TTC549 (cell line): ENCODE data around the gene AMN1.
"Not testable (repeated sequence)": the region's sequence is repeated elsewhere in the genome, so short reads cannot be mapped to it uniquely, and the experiment has no call there.

ENCODE experiments used
- FAIRE-seq: peaks from 2 replicates; lab custom pipeline; 2012; peaks lifted over from hg19 to GRCh38; lab: Jason Lieb, UNC

The AMN1 gene

GRCh38 chr12:31672521-31672920 is 56.3 kb downstream of the AMN1 start:
- FAIRE-seq, result no peak

- FAIRE-seq, result not testable (repeated sequence)
Measured at GRCh38 chr12:31669582-31669981, 59.2 kb downstream of the AMN1 start.

- FAIRE-seq, result no peak
Measured at GRCh38 chr12:31669020-31669419, 59.8 kb downstream of the AMN1 start.

DNA sequence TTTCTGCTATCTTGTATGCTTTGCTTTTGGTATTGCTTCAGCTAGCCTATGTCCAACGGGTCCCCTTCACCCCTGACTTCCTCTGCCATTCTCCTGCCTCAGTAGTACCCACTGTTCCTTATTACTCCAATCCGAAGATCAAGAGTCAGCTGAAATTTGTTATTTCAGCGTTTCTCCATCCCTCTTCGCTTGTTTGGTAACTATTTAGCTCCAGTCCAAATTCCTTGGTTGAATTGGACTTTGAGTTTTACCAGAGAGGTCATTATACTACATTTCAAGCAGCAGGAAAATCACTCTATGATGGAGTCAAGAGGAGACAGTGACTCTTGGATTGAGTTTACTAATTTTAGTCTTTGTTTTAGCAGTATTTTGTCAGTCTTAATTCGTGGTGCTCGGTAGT is 64.8 kb downstream of the AMN1 start:
- FAIRE-seq, result no peak

- FAIRE-seq, result no peak
Measured at GRCh38 chr12:31663576-31663975, 65.2 kb downstream of the AMN1 start.

DNA sequence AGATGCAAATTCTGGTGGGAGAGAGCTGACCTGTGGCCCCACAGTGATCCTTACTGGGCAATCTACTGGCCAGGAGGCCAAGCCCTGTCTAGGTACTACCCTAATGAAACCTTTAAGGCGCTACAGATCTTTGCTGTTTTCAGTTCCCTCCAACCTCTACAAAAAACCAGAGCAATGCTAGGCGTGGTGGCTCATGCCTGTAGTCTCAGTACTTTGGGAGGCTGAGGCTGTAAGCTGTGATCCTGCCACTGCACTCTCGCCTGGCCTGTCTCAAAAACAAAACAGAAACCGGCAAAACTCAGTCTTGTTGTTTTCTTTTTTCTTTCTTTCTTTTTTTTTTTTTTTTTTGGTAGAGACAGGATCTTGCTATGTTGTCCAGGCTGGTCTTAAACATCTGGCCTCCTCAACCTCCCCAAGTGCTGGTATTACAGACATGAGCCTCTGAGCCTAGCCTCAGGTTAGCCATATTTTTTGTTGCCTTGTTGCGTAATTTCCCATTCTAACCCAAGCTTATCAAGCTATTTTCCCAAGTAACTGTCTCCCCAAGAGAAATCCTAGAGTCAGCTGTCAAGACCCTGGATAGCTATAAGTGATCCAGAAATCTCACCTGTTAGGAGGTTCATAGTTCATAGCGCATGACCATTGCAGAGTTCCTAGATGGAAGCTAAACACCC is 66.5 kb downstream of the AMN1 start:
- FAIRE-seq, result no peak

- FAIRE-seq, result no peak
Measured at GRCh38 chr12:31659087-31659942, 69.5 kb downstream of the AMN1 start, which contains the start of gene ETFBKMT. ETFBKMT (plus strand) TSS chr12:31659688; CDS start chr12:31661954, 2,266 bp downstream.

GRCh38 chr12:31658471-31659086 is 70.2 kb downstream of the AMN1 start:
- FAIRE-seq, result no peak

GRCh38 chr12:31655792-31656191 is 73.0 kb downstream of the AMN1 start:
- FAIRE-seq, result no peak

DNA sequence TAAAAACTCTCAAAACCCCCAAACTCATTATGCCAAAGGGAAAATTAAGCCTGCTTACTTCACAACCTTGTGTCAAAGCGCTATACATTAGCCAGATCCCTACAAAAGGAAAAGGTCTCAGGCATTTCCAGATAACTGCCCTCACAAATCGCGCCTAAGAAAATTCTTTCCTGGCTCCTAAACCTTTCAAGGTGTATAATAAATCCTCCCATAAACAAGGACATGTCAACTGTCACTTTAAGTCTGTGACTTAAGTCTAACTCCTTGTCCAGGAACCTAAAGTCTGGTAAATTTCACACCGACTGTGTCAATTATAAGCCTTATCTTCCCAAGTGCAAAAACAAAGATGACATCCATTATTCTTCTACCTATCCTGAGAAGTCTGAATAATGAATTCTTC is 73.6 kb downstream of the AMN1 start:
- no peak for FAIRE-seq

DNA sequence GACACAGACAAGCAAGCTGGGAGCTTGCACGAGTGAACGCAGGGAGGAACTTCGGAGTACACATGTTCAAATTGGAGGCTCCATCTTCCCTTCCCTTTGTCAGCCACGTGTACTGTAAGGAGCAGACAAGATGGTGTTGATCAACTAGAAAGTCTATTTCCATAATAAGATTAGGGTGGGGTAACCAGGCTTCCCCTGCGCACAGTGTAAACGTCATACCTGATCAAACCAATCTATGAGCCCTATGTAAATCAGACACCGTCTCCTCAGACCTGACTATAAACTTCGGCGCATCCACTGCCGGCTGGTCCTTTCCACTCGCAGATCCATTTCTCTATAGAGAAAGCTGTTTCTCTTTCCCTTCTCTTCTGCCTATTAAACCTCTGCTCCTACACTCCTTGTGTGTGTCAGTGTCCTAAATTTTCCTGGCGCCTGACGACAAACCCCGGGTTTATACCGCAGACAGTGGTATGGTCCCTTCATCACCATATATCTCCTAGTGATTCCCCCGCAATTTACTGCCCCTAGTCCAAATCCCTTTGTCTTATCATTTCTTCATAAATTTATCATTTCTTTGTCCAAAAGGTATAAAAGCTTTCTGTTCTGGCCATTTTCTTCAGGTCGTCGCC is 76.8 kb downstream of the AMN1 start:
- FAIRE-seq, result peak; percentile 75

DNA sequence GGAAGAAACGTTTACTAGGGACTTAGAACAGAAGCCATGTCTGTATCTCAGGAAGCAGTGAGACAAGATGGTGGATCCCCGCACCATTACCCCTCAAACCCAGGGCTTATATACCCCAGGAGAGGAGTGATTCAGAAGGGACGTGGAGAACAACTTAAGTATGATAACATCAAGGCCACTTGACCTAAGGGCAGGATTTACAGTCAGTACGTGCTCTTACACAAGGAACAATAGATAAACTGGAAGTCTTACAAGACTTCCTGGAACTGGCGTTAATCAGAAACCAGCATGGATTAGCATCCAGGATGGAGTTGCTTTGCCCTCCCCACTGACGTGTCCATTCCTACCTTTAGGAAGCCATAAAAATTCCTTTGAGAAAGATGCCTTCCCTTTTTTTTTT is 77.9 kb downstream of the AMN1 start:
- no peak for FAIRE-seq

DNA sequence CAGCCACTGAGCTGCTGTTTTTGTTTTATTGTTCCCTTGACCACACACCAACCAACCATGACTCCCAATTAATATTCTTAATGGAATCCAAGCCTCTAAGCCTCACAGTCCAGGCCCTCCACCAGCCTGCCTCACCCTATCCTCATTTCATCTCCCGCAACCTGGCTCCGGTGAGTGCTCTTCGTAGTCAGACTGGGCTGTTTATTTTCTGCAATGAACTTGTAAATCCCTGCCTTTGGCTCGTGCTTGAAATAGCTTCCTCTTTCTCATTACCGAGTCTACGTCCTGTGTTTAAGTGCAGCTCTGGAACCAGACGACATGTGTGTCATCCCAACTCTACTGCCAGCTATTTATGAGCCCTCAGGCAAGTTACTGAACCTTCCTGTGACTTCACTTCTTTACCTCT is 81.7 kb downstream of the AMN1 start:
- FAIRE-seq, result no peak

- FAIRE-seq, result no peak
Measured at GRCh38 chr12:31645924-31646323, 82.9 kb downstream of the AMN1 start.

GRCh38 chr12:31644536-31644935 is 84.3 kb downstream of the AMN1 start:
- FAIRE-seq, result no peak

DNA sequence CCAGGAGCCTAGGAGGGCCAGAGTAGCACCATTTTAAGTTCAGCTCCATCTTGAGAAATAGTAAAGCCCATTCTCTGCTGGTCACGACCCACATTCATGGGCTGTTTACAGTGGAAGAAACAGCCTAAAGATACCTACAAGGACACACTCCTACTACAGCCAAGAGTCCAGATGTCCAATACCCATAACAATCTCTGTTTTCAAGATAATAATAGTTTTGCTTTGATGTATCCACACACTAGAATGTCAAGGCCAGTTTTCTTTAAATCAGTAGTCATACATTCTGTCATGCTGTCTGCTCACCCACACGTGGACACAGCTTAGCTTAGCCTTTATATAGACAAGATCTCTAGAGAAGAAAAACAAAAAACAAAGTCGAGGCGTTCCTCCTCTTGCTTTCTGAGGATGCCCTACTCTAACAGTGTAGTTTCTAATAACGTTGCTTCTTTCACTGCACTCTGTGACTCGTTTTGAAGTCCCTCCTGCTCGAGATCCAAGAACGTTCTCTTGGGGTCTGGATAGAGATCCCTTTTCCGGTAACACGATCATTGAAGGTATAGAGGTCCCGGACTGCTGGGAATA is 87.2 kb downstream of the AMN1 start:
- no peak for FAIRE-seq

DNA sequence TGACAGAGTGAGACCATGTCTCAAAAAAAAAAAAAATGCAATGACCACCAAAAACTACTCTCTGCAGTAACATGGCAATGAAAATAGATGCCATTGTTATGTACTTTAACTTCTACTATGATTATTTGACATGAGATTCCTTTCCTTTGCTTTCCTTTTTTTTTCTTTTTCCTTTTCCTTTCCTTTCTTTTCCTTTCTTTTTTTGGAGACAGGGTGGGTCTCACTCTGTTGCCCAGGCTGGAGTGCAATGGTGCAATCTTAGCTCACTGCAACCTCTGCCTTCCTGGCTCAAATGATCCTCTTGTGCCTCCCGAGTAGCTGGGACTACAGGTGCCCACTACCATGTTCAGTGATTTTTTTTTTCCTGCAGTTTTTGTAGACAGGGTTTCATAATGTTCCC is 94.2 kb downstream of the AMN1 start:
- FAIRE-seq, result no peak

GRCh38 chr12:31633464-31633863 is 95.4 kb downstream of the AMN1 start:
- no peak for FAIRE-seq

DNA sequence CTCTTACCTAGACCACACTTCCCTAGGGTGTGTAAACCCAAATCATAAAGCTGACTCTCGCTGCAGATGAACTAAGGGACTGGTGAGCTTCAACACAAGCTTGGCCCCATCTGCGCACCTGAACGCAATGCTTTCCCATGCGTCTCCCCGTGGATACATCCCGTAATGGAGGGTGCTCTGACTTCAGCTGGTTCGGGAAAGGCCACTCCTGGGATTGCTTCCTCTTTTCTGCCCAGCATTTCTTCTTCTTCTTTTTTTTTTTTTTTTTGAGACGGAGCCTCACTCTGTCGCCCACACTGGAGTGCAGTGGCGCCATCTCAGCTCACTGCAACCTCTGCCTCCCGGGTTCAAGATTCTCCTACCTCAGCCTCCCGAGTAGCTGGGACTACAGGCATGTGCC is 97.0 kb downstream of the AMN1 start:
- no peak for FAIRE-seq

DNA sequence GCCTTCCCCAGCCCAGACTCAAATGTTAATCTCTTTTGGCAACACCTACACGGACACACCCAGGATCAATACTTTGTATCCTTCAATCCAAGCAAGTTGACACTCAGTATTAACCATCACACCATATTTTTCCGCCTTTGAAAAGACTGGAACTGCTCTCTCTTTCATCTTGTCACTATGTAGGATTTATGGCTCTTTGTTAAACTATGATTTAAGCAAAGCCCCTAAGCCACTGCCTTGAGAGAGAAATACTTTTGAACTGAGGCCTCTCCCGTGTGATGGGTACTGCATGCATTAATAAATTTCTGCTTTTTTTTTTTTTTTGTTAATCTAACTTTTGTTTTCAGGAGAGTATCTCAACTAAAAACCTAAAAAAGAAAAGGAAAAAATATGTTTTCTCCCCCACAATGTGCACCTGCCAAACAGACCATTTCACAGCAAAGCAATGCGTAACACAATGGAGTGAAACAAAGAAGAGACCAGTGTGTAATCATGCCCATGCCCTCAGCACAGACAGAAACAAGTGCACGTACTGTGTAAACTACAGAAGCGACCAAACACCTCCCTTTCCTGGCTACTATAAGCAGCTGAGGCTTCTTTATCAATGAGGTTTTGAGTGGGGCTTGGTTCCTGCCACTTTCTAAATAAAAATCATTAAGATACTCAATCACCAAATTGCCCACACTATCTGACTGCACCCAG is 97.6 kb downstream of the AMN1 start:
- FAIRE-seq, result no peak
